ENCODE results near the gene TRIM63. TPM values are rescaled to one million over a fixed set of nuclear protein-coding genes. Genes with fewer than 3 reads are reported as not detected.
A peak's percentile ranks its signal among the peaks of the same experiment; 100 is the strongest.

Gene TRIM63
- total RNA-seq, 1 donor from 2014 or later = not detected

DNA sequence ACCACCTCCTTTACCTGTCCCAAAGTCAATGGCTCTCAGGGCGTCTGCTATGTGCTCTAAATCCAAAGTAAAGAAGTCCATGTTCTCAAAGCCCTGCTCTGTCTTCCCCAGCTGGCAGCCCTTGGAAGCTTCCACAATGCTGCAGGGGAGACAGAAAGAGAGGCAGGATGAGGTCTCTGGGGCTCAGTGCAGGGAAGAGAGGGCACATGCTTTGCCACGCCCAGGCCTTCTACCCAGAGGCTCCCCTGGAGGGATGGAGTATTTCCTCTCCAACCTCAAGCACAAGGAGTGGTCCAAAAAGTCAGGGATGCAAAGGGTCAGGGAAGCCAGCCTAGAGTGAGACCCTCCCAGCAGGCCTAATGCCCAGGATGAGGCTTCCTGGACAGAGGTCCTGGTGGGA, 10.2 kb downstream of the TRIM63 start:
- no peak for DNase-seq (ENCODE audit: low read depth, low spot score)

DNA sequence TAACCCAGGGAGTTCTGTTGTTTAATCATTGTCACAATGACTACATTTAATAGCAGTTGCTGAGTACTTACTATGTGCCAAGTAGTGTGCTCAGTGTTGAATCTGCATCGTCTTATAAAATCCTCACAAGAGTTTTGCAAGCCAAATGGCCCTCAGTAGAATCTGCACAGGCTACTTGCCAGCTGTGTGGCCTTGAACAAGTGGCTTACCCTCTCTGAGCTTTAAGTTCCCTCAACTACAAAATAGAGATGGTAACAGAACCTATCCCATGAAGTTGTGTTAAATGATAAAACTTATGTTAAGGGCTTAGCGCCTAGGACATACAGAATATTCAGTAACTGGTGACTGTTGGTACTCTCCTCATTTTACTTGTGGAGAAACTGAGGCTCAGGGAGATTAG, 12.4 kb downstream of the TRIM63 start:
- DNase-seq (ENCODE audit: low read depth, low spot score) = no peak

DNA sequence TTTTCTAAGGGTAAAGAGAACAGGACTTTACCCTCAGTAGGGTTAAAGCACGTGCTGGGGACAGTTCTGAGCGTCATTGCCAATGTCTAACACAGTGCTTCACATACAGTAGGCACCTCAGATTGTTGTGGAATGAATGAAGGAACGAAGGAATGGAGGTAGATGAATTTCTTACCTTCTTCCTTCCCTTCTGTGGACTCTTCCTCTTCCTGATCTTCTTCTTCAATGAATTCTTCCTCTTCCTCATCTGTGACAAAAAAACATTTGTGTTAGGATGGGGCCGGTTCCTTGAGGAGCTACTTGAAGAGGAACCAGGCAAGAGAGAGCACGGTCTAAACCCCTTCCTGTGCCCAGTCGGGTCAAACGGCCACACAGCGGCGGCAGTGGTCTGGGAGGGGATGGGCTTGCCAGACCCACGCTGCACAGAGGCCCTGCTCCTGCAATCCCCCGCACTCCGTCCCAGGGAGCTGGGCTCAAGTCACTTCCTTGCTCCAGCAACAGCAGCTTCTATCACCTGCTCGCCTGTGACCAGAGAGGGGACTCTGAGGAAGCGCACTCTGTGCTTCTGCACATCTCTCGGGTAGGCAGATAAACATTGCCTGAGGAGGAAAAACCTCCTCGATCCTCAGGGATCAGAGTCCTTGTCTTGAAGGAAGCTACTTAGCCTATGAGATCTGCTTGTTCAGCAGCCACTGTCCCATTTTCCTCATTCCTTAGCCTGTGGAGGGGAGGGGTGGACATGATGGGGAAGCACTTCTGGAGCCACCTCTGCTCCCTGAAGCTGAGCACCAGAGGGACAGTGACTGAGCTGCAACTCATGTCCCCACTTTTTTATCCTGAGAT, 13.5 kb downstream of the TRIM63 start:
- DNase-seq (ENCODE audit: low read depth, low spot score) = no peak

DNA sequence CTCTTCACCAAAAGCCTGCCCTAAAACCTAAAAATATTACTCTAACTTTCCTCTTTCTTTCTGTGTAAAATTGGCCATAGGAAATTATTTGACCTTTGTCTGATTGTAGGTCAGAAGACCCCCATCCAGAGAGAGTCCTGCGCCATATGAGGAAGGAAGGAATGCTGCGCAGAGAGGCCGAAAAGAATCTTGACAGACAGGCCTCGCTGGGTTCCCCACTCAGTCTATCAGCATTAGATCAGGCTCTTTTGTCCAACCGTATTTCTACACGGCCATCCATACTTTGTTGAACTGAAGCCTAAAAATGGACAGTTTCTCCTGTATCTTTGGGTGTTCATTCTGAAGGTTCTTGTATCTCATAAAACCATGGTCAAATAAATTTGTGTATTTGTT, 17.2 kb downstream of the TRIM63 start:
- no peak for DNase-seq (ENCODE audit: low read depth, low spot score)

DNA sequence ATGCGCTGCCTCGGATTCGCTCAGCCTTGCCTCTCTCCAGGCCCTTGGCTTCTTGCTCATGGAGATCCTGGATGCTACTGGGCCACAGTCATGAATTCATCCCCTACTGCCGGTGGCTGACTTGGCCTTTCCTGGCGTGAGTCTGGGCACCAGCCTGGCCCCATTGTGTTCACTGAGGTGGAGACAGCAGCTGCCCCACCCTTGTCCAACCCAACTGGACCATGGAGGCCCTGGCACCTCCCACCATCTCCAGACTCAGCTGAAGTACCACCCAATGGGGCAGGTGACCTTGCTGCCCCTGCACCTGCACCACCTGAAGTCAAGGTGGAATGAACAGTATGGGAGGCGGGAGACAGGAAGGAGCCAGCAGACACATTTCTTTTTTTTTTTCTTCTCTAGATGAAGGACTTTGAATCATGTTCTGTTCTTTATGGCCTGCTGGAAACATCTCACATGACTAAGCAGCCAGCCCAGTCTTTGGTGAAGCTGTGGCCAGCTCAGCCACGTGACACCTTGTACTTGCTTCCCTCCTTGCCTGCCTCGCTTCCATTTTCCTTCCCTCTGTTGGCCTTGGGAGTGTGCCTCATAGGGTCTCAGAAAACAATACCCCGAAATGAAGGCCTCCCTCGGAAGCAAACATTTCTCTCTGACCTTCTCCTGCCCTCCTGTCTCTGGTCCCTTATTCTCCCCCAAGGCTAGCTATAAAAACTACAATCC, 17.7 kb downstream of the TRIM63 start:
- no peak for DNase-seq (ENCODE audit: low read depth, low spot score)

DNA sequence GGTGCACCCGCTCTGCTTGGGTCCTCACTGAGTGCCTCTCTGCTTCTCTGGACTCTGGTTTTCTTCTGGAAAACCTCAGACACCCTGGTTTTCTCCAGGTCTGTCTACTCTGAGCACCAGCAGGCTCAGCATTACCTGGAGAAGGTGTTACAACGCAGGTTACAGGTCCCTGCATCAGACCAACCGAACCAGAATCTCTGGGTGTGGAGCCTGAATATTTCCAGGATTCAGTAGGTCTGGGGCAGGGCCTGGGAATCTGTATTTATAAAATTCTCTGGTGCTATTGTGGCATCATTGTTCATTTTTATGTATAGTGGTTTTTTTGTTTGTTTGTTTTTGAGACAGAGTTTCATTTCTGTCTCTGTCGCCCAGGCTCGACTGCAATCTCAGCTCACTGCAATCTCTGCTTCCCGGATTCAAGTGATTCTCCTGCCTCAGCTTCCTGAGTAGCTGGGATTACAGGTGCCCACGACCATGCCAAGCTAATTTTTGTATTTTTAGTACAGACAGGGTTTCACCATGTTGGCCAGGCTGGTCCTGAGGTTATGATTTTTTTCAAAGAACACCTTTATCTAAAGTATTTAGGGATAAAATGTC, 20.1 kb downstream of the TRIM63 start:
- DNase-seq (ENCODE audit: low read depth, low spot score) = no peak

DNA sequence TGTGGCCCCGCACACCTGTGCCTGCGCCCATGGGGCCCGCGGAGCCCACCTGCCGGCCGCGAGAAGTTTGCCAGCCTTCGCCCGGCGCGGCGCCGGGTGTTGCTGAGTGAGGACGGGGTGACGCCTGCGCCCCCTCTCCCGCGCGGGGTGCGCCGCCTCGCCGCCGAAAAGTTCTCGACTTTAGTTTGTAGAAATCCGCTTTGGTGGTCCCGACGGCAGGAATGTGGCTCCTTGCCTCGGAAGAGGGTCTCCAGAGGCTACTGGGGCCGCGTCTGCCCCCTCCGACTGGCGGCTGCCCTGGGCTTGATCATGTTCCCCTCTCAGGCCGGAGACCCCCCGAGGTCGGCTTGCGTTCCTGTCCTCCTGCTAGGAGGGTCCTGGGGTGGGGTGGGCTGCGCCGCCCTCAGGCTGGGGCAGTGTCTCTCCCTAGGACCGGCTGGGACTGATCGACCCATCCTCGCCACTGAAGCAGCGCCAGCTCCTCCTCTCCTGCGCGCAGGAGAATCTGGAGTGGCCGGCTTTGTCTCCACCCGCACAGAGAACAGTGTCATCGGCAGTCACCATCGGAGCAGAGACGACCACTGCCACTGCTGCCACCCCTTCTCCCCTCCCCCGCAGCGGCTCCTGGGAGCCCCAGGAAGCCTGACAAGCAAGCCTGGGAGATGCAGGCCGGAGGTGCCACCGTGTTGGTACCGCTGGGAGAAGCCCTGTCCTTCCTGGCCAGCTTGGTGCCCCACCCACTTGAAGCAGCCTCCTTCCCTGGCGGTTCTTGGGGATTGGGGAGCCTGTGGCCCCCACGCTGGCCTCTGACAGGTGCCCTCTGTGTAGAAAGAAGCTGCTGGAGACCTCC, 21.0 kb downstream of the TRIM63 start:
- DNase-seq (ENCODE audit: low read depth, low spot score) = no peak

DNA sequence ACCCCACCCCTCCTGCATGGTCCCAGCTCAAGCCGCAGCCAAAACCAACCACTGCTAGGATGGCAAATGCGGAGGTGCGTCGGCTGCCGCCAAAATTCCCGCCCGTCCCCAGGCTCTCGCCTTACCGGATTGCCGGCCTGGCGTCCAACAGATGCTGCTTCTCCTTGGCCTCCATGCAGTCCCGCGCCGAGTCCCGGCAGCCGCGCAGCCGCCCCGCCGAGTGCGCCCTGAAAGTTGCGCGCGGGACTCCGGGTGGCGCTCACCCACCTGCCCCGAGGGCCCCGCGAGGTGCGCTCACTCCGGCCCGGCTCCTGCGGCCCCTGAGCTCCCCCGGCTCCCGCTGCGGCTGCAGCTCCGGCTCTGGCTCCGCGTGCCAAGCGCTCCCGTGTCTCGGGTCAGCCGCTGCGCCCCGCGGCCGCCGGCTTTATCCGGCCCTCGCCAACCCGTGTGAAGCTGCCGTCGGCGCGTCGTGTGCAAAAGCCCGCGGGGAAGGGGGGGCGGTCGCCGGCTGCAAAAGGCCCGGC, 21.6 kb downstream of the TRIM63 start, which contains the start of gene SLC30A2:
SLC30A2 (minus strand) TSS at position 397 of the 524 bp plus-strand sequence; CDS start at position 175, 222 bp downstream.
- DNase-seq (ENCODE audit: low read depth, low spot score) = no peak

DNA sequence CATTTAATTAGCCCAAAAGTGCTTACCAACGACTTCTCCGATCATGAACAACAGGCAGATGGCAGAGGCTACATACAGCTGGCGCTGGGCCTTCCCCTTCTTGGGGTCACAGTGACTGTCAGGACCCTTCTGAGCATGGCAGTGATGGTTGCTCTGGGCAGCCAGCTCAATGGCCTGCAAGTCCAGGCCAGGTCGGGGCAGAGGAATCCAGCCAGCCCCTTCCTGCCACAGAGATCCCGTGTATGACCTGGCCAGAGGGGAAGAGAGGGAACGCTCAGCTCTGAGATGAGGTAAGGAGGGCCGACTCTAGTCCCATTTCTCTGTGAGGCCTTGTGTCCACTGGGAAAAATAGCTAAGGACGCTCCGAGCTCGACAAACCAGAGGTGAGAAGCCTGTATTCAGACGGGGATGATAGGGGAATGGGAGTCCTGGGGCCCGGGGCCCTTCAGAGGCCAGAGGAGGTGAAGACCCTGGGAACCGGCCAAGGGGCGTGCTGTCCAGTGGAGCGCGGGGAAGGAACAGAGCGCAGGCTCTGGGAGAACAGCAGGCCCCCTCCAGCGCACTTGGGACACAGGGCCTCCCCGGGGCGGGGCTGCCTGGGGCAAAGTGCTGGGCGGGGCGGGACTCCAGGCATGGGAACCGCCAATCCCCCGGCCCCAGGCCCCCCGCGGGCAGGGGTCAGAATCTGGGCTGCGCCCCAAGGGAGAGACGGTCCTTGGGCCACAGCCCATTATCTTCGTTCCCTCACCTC, 22.3 kb downstream of the TRIM63 start:
- DNase-seq (ENCODE audit: low read depth, low spot score) = no peak

DNA sequence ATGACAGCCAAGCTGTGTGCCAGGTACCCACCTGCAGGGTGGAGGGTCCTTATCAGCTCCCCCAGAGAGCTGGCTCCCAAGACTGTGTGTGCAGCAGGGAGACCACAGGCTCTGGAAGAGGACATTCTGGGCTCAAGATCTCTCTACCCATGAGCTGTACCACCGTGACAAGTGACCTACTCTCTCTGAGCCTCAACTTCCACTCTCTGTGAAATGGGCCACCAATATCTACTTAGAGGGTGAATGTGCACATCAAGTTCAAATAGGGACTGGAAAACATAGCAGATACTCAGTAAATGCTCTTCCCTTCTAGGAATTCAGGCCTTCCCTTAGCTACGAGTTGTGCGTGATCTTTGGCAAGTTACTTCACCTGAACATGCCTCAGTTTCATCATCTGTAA, 23.0 kb downstream of the TRIM63 start:
- DNase-seq (ENCODE audit: low read depth, low spot score) = no peak

DNA sequence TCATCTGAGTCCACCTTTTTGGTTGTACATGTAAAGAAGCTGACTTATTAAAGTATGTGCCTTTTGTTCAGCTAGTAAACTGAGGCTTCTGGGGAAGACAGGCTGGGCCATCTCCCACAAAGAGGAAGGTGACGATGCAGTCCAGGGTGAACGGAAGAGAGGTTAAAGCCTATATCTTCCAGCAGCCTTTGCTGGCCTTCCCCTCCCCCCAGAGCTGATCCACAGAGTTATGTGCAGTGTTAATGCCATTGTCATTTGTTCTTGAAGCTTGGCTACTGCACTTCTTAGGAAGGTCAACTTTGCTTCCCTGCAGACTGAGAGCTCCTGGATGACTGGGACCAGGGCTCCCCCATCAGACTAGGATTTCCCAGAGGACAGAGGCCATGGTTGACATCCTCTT, 23.7 kb downstream of the TRIM63 start:
- DNase-seq (ENCODE audit: low read depth, low spot score) = no peak

DNA sequence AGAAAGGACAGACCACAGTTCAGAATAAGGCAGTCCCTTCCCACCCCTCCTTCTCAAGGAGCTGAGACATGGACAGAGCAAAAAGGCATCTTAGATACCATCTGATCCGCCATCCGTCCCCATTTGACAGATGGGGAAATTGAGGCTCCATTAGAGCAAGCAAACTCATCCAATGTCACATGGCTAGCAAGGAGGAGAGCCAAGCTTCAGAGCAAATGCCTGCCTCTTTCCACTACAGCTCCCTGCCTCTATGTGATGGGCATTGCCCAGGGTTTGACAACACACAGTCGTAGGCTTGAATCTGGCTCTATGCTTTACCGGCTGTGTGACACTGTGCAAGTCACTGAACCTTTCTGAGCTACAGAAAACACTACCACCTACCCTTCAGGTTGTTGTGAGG, 25.5 kb downstream of the TRIM63 start:
- no peak for DNase-seq (ENCODE audit: low read depth, low spot score)

DNA sequence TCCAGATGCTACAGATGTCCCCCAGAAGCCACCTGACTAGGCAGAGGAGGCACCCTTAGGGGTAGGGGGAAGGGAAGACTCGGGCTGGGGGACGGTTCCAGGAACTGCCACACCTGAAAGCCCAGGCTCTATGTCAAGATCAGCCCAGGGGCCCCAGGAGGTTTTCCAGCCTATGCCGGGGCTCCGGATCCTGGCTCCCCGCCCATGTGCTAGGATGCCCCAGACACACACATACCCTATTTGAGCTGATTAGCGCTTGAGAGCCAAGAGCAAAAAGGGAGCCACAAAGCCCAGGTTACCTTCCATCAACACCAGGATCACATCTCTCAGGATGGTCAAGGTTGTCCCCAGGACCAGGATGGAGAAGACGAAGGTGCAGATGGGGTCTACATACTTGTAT, 26.0 kb downstream of the TRIM63 start:
- no peak for DNase-seq (ENCODE audit: low read depth, low spot score)

DNA sequence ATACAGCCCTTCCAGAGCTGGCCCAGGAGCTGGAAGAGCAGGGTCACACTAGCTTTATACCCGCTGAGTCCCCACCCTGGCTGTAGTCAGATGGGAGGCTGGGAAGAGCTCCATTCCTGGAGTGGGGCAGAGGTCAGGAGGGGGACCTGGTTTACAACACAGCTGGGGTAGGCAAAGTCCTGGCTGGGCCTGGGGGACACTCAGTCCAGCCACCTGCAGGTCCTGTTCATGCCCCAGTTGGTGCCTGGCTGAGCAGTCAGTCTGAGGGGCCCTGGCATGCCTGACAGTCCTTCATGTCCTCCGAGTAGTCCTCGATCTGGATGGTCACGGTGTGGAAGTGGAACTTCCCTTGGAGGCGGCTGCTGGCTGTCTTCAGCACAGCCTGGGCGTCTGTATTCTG, 28.5 kb downstream of the TRIM63 start:
- no peak for DNase-seq (ENCODE audit: low read depth, low spot score)

DNA sequence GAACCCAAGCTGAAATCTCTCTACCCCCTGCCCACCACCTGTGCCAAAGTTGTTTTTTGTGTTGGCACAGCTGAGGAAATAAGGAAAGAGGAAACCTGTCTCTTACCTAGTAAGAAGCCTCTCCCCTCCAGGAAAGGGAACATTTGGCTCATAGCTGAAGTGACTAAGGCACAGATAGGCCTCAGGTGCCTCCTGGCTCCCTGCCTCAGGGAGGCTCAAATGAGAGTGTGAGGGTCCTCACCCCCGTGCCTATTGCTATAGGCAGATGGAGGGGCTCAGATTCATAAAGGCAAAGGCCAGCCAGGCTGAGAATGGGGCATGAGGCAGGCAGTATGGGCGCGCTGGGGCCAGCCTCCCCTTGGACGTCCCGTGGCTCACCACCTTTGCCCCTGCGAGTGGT, 29.0 kb downstream of the TRIM63 start:
- no peak for DNase-seq (ENCODE audit: low read depth, low spot score)

DNA sequence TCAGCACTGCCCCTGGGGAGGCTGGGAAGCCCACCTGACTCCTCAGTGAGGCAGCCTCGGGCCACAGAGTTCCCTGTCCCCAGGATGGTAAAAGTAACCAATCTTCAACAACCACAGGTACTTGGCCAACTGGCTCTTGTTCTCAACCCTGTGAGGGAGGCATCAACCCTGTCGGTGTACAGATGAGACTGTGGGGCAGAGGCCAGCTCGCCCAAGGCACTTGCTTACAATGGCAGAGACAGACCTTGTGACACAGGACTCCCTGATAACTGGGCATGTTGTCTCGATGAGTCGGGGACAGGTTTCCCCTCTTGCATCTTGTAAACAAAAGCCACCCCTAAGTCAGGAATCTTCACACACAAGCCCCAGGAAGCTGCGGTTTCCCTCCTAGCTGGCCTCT, 29.5 kb downstream of the TRIM63 start:
- no peak for DNase-seq (ENCODE audit: low read depth, low spot score)

DNA sequence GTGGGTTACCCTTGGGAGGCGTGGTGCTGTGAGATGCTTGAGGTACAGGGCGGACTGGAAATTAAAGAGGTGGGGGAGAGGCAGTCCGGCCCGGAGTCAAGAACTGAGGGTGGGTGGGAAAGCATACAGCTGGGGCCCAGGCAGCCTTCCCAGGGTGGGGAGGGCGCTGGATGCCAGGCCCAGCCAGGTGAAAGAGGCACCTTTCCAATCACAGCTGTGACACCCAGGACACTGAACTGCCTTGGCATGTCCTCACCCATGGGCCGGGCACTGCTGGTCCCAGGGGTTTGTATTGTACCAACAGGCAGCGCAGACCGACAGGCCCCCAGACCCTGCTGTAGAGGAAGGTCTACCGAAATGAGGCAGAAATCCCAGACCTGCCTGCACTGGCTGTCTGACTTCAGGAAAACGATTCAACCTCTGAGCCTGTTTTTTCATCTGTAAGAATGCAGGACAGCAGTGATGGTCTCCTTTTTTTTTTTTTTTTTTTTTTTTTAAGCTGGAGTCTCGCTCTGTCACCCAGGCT, 30.6 kb downstream of the TRIM63 start:
- no peak for DNase-seq (ENCODE audit: low read depth, low spot score)

DNA sequence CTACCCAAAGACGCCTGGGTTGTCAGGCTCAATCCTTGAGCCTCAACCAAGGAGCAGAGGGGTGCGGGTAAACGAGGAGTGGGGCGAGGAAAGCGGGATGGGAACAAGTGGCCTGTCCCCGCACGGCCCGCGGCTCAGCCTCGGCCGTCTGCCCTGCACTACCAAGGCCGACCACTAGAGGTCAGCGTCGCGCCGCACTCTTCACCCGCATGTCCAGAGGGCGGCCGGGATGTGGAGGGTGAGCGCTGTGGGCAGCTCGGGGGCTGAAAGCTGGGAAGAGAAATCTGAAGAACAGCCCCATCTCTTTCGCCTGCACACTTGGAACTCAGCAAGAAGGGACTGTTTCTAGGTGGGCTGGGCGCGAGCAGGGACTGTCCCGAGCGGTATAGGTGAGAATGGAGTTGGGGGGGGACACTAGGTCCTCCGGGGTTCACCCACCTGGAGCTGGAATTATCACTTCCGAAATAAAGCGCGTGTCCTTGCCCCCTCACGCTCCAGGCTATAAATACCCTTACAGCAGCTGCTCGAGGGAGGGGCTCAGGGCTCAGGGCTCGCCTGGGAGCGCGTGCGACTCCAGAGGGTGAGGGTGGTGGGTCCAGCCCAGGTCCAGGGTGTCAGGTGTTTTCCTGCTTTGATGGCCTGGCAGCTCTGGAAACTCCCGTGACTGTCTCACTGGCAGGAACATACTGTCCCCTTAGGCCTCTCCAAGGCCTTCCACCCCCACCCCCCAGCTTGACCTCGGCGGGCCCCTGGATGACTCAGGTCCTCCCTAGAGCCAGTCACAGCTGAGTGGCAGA, 31.3 kb downstream of the TRIM63 start:
- peak; percentile 11 for DNase-seq (ENCODE audit: low read depth, low spot score)

DNA sequence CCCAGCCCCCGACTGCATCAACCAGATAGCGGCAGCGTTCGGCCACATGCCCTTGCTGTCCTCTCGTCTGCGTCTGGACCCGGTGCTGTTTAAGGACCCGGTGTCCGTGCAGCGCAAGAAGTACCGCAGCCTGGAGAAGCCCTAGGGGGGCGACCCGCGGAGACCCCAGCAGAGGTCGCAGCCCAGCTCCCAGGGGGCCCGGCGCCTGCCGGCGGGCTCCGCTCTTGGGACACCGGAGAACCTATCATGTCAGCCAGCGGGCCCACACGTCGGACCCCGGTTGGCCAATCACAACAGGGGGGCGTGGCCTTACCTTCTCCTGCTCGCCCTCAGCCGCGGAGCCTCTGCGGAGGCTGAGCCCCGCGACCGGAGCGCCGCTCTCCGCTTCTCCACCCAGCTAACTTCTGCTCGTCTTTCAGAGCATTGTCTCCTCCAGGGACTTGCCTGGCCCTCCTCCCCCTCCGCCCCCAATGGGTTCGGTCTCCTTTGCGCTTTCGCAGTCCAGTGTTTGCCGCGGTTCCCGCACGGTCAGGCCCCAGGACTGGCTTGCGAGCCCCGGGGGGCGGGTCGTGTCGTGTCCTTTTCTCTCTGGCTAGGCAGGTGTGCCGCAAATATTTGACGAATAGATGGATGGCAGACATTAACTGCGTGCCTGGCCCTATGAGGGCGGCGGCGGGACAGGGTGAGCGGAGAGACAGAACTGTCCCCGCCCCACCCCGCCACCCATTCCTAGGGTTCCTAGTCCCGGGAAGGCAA, 32.0 kb downstream of the TRIM63 start:
- peak; percentile 71 for DNase-seq (ENCODE audit: low read depth, low spot score)
